ENCODE results near the gene CYLD. TPM values are rescaled to one million over a fixed set of nuclear protein-coding genes. Genes with fewer than 3 reads are reported as not detected.

Gene CYLD
- total RNA-seq, 1 experiment from 2014 or later, result 11.9 TPM

GRCh38 chr16:50809561-50809960 is 67.7 kb downstream of the CYLD start:
- Histone ChIP-seq H2AFZ (ENCODE audit: low read depth, low read length, poor library complexity, severe bottlenecking) (no peak overlapping the region), H3K4me2 (ENCODE audit: low read length) (no peak overlapping the region), H3K4me3 (replicated peaks in 1 of 2; ENCODE audit: low read depth in 1 of 2, low read length in 2 of 2) (no peak overlapping the region), H3K27me3 (ENCODE audit: insufficient read depth, low read length) (no peaks in the 10 kb centered on the region), H3K36me3 (ENCODE audit: control insufficient read depth in 1 of 2, insufficient read depth in 2 of 2, low read length in 2 of 2) (no peaks in the 10 kb centered on the region), H3K9me3 (ENCODE audit: control insufficient read depth in 1 of 2, insufficient read depth in 1 of 2, low read depth in 1 of 2, low read length in 2 of 2) (no peaks in the 10 kb centered on the region), H3K9me2 (ENCODE audit: insufficient read depth) (no peaks in the 10 kb centered on the region), H4K20me1 (ENCODE audit: insufficient read depth) (no peaks in the 10 kb centered on the region), H3K9ac (ENCODE audit: low read length) (no peak overlapping the region), H3K4me1 (ENCODE audit: control insufficient read depth in 1 of 2, insufficient read depth in 2 of 2, low read length in 2 of 2) (peaks cover 0 to 3% of the 10 kb centered on the region in 2 experiments; a peak in 1 of 4 replicates), H3K27ac (ENCODE audit: low read depth, low read length) (no peak overlapping the region), H3K79me2 (ENCODE audit: insufficient read depth, low read length) (no peaks in the 10 kb centered on the region)
- RAD21 ChIA-PET (ENCODE audit: low non-redundant PET in 1 of 2, low total read pairs in 2 of 2, uncharacterized antibody in 2 of 2, unreplicated experiment in 2 of 2), result no interaction called here
- intact Hi-C loops (cut with micrococcal nuclease), result no loop called here
- DNase-seq (ENCODE audit: low read depth, low spot score) (no peak), ATAC-seq (no peak)
- TF ChIP-seq MAX (IDR thresholded peaks at IDR 0.05) (no peak), EZH2 (IDR thresholded peaks at IDR 0.05) (no peak), EZH2phosphoT487 (IDR thresholded peaks at IDR 0.05; ENCODE audit: borderline replicate concordance) (no peak), CBX3 (IDR thresholded peaks at IDR 0.05; ENCODE audit: low read depth) (no peak), ZFX (IDR thresholded peaks at IDR 0.05) (no peak), RAD21 (IDR thresholded peaks at IDR 0.05; ENCODE audit: low read depth) (no peak), SIN3A (IDR thresholded peaks at IDR 0.05; ENCODE audit: low read depth) (no peak), POLR2A (IDR thresholded peaks at IDR 0.05; ENCODE audit: borderline replicate concordance, extremely low read depth, insufficient read depth, insufficient read length) (no peak), JUND (IDR thresholded peaks at IDR 0.05) (no peak)
- CTCF ChIA-PET, result no interaction called here
- BruUV-seq (replicated peaks), result no TSS peak
- POLR2A ChIA-PET, result no interaction called here

- Histone ChIP-seq H3K9me2 (ENCODE audit: insufficient read depth) (no peaks in the 10 kb centered on the region), H3K4me3 (replicated peaks in 1 of 2; ENCODE audit: low read depth in 1 of 2, low read length in 2 of 2) (no peak overlapping the region), H3K79me2 (ENCODE audit: insufficient read depth, low read length) (no peaks in the 10 kb centered on the region), H2AFZ (ENCODE audit: low read depth, low read length, poor library complexity, severe bottlenecking) (no peak overlapping the region), H3K27ac (ENCODE audit: low read depth, low read length) (no peak overlapping the region), H4K20me1 (ENCODE audit: insufficient read depth) (no peaks in the 10 kb centered on the region), H3K4me2 (ENCODE audit: low read length) (no peak overlapping the region), H3K36me3 (ENCODE audit: control insufficient read depth in 1 of 2, insufficient read depth in 2 of 2, low read length in 2 of 2) (no peaks in the 10 kb centered on the region), H3K4me1 (ENCODE audit: control insufficient read depth in 1 of 2, insufficient read depth in 2 of 2, low read length in 2 of 2) (peaks cover 0 to 3% of the 10 kb centered on the region in 2 experiments; a peak in 1 of 4 replicates), H3K9me3 (ENCODE audit: control insufficient read depth in 1 of 2, insufficient read depth in 1 of 2, low read depth in 1 of 2, low read length in 2 of 2) (no peaks in the 10 kb centered on the region), H3K9ac (ENCODE audit: low read length) (no peak overlapping the region), H3K27me3 (ENCODE audit: insufficient read depth, low read length) (no peaks in the 10 kb centered on the region)
- POLR2A ChIA-PET, result no interaction called here
- TF ChIP-seq JUND (IDR thresholded peaks at IDR 0.05) (no peak), ATF3 (IDR thresholded peaks at IDR 0.05) (no peak), EGR1 (IDR thresholded peaks at IDR 0.05; ENCODE audit: low read depth) (no peak), MAX (IDR thresholded peaks at IDR 0.05) (no peak), EZH2phosphoT487 (IDR thresholded peaks at IDR 0.05; ENCODE audit: borderline replicate concordance) (no peak), FOSL1 (IDR thresholded peaks at IDR 0.05; ENCODE audit: low read depth) (no peak)
- ATAC-seq (no peak), DNase-seq (ENCODE audit: low read depth, low spot score) (no peak)
- CTCF ChIA-PET, result no interaction called here
- RAD21 ChIA-PET (ENCODE audit: low non-redundant PET in 1 of 2, low total read pairs in 2 of 2, uncharacterized antibody in 2 of 2, unreplicated experiment in 2 of 2), result no interaction called here
- intact Hi-C loops (cut with micrococcal nuclease), result no loop called here
- BruUV-seq (replicated peaks), result no TSS peak
Observed at GRCh38 chr16:50810241-50810965, 68.5 kb downstream of the CYLD start.
